Stimulated activated CD8-positive, alpha-beta memory T cell treated with anti-CD3 and anti-CD28 coated beads, Interleukin-4, amount 100 ng/mL, for 24 hours (primary cell): ENCODE measurements around the gene SIAH1.
"Not testable (repeated sequence)": the region's sequence is repeated elsewhere in the genome, so short reads cannot be mapped to it uniquely, and the experiment has no call there.

Experiments
- DNase-seq: peaks from one replicate; pipeline ENCODE4 v3.0.0-alpha.2; 2020; ENCODE audit warnings: low read depth

Gene SIAH1

GRCh38 chr16:48366165-48367093 lies 18.8 kb downstream of the SIAH1 start:
- peak; percentile 19 for DNase-seq

- DNase-seq = peak; percentile 73
These were observed 19.5 kb downstream of the SIAH1 start for GRCh38 chr16:48365601-48366164.

GRCh38 chr16:48365025-48365600 lies 20.1 kb downstream of the SIAH1 start:
- no peak for DNase-seq

- no peak for DNase-seq
These were observed 23.6 kb downstream of the SIAH1 start for GRCh38 chr16:48361540-48362144.

- no peak for DNase-seq
These were observed 24.2 kb downstream of the SIAH1 start for GRCh38 chr16:48361012-48361411.

- no peak for DNase-seq
These were observed 25.2 kb downstream of the SIAH1 start for GRCh38 chr16:48359983-48360382.

GRCh38 chr16:48358419-48358818 lies 26.8 kb downstream of the SIAH1 start:
- DNase-seq = no peak

GRCh38 chr16:48356633-48357376 lies 28.4 kb downstream of the SIAH1 start:
- DNase-seq = no peak

- no peak for DNase-seq
These were observed 30.0 kb downstream of the SIAH1 start for GRCh38 chr16:48354877-48355855.

GRCh38 chr16:48354385-48354784 lies 30.8 kb downstream of the SIAH1 start:
- not testable (repeated sequence) for DNase-seq

- peak; percentile 22 for DNase-seq
These were observed 31.5 kb downstream of the SIAH1 start for GRCh38 chr16:48353565-48354163.

GRCh38 chr16:48352648-48353390 lies 32.4 kb downstream of the SIAH1 start:
- no peak for DNase-seq

- DNase-seq = no peak
These were observed 34.5 kb downstream of the SIAH1 start for GRCh38 chr16:48350736-48351135.

- no peak for DNase-seq
These were observed 37.2 kb downstream of the SIAH1 start for GRCh38 chr16:48347980-48348379.

GRCh38 chr16:48347191-48347865 lies 37.9 kb downstream of the SIAH1 start:
- no peak for DNase-seq

GRCh38 chr16:48342591-48342990 lies 42.6 kb downstream of the SIAH1 start:
- no peak for DNase-seq

- DNase-seq = no peak
These were observed 45.2 kb downstream of the SIAH1 start for GRCh38 chr16:48340054-48340453.

- DNase-seq = no peak
These were observed 49.3 kb downstream of the SIAH1 start for GRCh38 chr16:48335961-48336360.

GRCh38 chr16:48334325-48334724 lies 50.9 kb downstream of the SIAH1 start:
- DNase-seq = no peak
